ENCODE data around the gene ANKMY1.

DNA sequence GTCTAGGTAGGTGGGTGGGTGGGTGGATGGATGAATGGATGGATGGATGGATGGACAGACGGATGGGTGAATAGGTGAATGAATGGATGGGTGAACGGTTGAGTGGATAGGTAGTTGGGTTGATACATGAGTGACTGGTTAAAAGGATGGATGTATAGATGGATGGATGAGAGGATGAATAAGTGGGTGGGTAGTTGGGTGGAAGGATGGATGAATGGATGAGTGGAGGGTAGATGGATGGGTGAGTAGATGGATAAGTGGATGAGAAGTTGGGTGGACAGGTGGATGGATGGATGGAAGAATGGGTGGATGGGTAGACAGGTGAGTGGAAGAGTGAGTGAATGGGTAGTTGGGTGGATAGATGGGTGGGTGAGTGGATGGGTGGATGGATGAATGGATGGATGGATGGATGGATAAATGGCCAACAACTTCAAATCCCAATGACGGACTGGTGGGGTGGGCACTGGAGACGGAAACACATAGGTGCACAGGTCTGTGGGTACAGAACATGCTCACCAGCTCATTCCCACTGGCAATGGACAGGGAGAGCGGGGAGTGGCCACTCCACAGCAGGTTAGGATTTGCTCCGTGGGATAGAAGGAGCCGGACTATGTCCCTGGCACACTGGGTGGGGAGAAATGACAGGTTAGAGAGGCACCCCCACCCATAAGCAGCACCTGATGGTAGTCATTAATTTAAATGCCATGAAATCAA is 48.8 kb downstream of the ANKMY1 start:
- TF ChIP-seq EZH2 (IDR thresholded peaks at IDR 0.05; ENCODE audit: insufficient read depth, poor library complexity, severe bottlenecking) (no peak), EZH2phosphoT487 (IDR thresholded peaks at IDR 0.05; ENCODE audit: insufficient read depth, low read depth) (no peak)
